HepG2 (cell line): ENCODE results near the gene RAN. TPM values are rescaled to one million over a fixed set of nuclear protein-coding genes. Genes with fewer than 3 reads are reported as not detected.

Experiments used
- ATAC-seq: fragments of 200-7000 bp; cut with Tn5 transposase; 3 replicates; pipeline ENCODE4 v1.9.1; 2020; ENCODE audit warnings: mild to moderate bottlenecking, moderate library complexity
- BruUV-seq: library from RNA; stranded (reverse); fragments of 400-500 nt; replicated peaks from 2 replicates; lab custom pipeline; 2021; lab: Mats Ljungman, UMichigan
- CTCF ChIA-PET: fragments of 300-600 bp; formaldehyde crosslinking; extraction: SDS; loops from one replicate; lab custom pipeline; 2021; ENCODE audit warnings: low total read pairs, inconsistent platforms, low intra/inter-chr PET ratio; lab: Yijun Ruan, JAX
- POLR2A ChIA-PET: fragments of 350-600 bp; sonication (Branson Sonifier 250); formaldehyde crosslinking; loops from one replicate; lab custom pipeline; 2020; ENCODE audit warnings: antibody characterized with exemption, inconsistent platforms; lab: Yijun Ruan, JAX
- DNase-seq: peaks from one replicate; pipeline ENCODE4 v3.0.0-alpha.2; 2015; ENCODE audit warnings: low spot score
- FAIRE-seq: peaks from 3 replicates; lab custom pipeline; 2011; peaks lifted over from hg19 to GRCh38; lab: Jason Lieb, UNC
- H2AFZ ChIP-seq: one replicate; pipeline ENCODE4 v1.6.1; 2011; ENCODE audit warnings: low read length, inconsistent platforms
- H3K27ac ChIP-seq: fragments of 300-600 bp; 3 replicates; pipeline ENCODE4 v1.8.0; 2011; ENCODE audit warnings: mixed run types, mild to moderate bottlenecking, mixed read lengths, low read length, inconsistent platforms; ENCODE audit not compliant: insufficient read depth; ENCODE audit errors: extremely low read length
- H3K27me3 ChIP-seq, 2 experiments: fragments of 200-600 bp in 1 of 2; 2 replicates in 1 of 2; 3 replicates in 1 of 2; pipeline versions ENCODE4 v1.6.0 to v1.8.0; 2011; ENCODE audit warnings: low read length in 2 of 2, mild to moderate bottlenecking in 2 of 2, moderate library complexity in 2 of 2, inconsistent platforms in 1 of 2; ENCODE audit not compliant: insufficient read depth in 2 of 2, control insufficient read depth in 1 of 2
- H3K36me3 ChIP-seq, 2 experiments: fragments of 200-600 bp in 1 of 2; replicated peaks in 1 of 2; 2 replicates in 1 of 2; 3 replicates in 1 of 2; pipeline versions ENCODE4 v1.5.1 to v1.8.0; 2011; ENCODE audit warnings: low read length in 2 of 2, inconsistent platforms in 1 of 2; ENCODE audit not compliant: insufficient read depth in 2 of 2, control insufficient read depth in 1 of 2
- H3K4me1 ChIP-seq: 2 replicates; pipeline ENCODE4 v1.5.1; 2012; ENCODE audit warnings: low read length, inconsistent platforms; ENCODE audit not compliant: insufficient read depth
- H3K4me2 ChIP-seq: 2 replicates; pipeline ENCODE4 v1.6.0; 2011; ENCODE audit warnings: low read depth, low read length, inconsistent platforms
- H3K4me3 ChIP-seq, 3 experiments: fragments of 200-600 bp in 1 of 3; sonication (generic), shearing (Covaris generic) in 1 of 3; replicated peaks in 1 of 3; 2 replicates each; pipeline ENCODE4 v1.5.1; 2011 to 2016; ENCODE audit warnings: low read length in 3 of 3, inconsistent platforms in 2 of 3, low read depth in 2 of 3, mild to moderate bottlenecking in 2 of 3, control low read depth in 1 of 3, mixed read lengths in 1 of 3; ENCODE audit not compliant: insufficient read depth in 1 of 3
- H3K79me2 ChIP-seq: one replicate; pipeline ENCODE4 v1.6.1; 2011; ENCODE audit warnings: low read length, inconsistent platforms; ENCODE audit not compliant: insufficient read depth
- H3K9ac ChIP-seq: 2 replicates; pipeline ENCODE4 v1.6.0; 2011; ENCODE audit warnings: mild to moderate bottlenecking, low read depth, low read length, inconsistent platforms; ENCODE audit not compliant: insufficient read depth
- H3K9me3 ChIP-seq: 2 replicates; pipeline ENCODE4 v1.5.1; 2012; ENCODE audit warnings: mild to moderate bottlenecking, low read length
- H4K20me1 ChIP-seq: 2 replicates; pipeline ENCODE4 v1.6.0; 2011; ENCODE audit warnings: inconsistent platforms, mild to moderate bottlenecking, low read length, moderate library complexity; ENCODE audit not compliant: insufficient read depth
- AGO1 ChIP-seq: fragments of 200-400 bp; formaldehyde crosslinking; IDR thresholded peaks from 2 replicates; pipeline ENCODE4 v1.6.1; 2017; ENCODE audit warnings: mild to moderate bottlenecking, low read depth, low read length, moderate library complexity; ENCODE audit not compliant: poor library complexity, severe bottlenecking
- CENPT ChIP-seq: sonication (generic); formaldehyde crosslinking; IDR thresholded peaks from 2 replicates; pipeline ENCODE4 v1.8.0; 2022; ENCODE audit warnings: low read depth, mild to moderate bottlenecking, moderate library complexity, missing genetic modification reagents
- HDAC2 ChIP-seq: sonication (generic); formaldehyde crosslinking; IDR thresholded peaks from 2 replicates; pipeline ENCODE4 v1.4.0; 2020; ENCODE audit warnings: missing genetic modification reagents
- HNRNPLL ChIP-seq: fragments of 200-400 bp; formaldehyde crosslinking; IDR thresholded peaks from 2 replicates; pipeline ENCODE4 v1.6.1; 2017; ENCODE audit warnings: mild to moderate bottlenecking, low read depth, low read length; ENCODE audit not compliant: poor library complexity, severe bottlenecking
- IRF2 ChIP-seq: IDR thresholded peaks from 2 replicates; pipeline ENCODE4 v1.6.1; 2018; ENCODE audit warnings: missing genetic modification reagents, missing compliant biosample characterization
- KLF6 ChIP-seq: IDR thresholded peaks from 2 replicates; pipeline ENCODE4 v1.8.0; 2016; ENCODE audit warnings: missing biosample characterization, missing genetic modification reagents
- MAX ChIP-seq: IDR thresholded peaks from 2 replicates; pipeline ENCODE4 v1.6.1; 2012; ENCODE audit warnings: inconsistent platforms
- MTA1 ChIP-seq: sonication (generic); formaldehyde crosslinking; IDR thresholded peaks from 2 replicates; pipeline ENCODE4 v1.4.0; 2020; ENCODE audit warnings: missing genetic modification reagents, mild to moderate bottlenecking, borderline replicate concordance
- MXD1 ChIP-seq: sonication (generic); formaldehyde crosslinking; IDR thresholded peaks from 2 replicates; pipeline ENCODE4 v1.4.0; 2020; ENCODE audit warnings: mild to moderate bottlenecking, missing genetic modification reagents
- NR0B2 ChIP-seq: sonication (generic); formaldehyde crosslinking; IDR thresholded peaks from 2 replicates; pipeline ENCODE4 v1.4.0; 2020; ENCODE audit warnings: mild to moderate bottlenecking, missing genetic modification reagents
- PHF8 ChIP-seq: sonication (generic); formaldehyde crosslinking; IDR thresholded peaks from 2 replicates; pipeline ENCODE4 v1.5.0; 2020; ENCODE audit warnings: missing genetic modification reagents
- SAP130 ChIP-seq: IDR thresholded peaks from 2 replicates; pipeline ENCODE4 v1.6.1; 2016; ENCODE audit warnings: low read depth
- ZFP90 ChIP-seq: sonication (generic); formaldehyde crosslinking; IDR thresholded peaks from 2 replicates; pipeline ENCODE4 v1.8.0; 2022; ENCODE audit warnings: missing genetic modification reagents, mild to moderate bottlenecking, inconsistent platforms, borderline replicate concordance
- ZNF121 ChIP-seq: sonication (generic); formaldehyde crosslinking; IDR thresholded peaks from 2 replicates; pipeline ENCODE4 v1.5.0; 2020; ENCODE audit warnings: mild to moderate bottlenecking, missing genetic modification reagents
- ZNF235 ChIP-seq: sonication (generic); formaldehyde crosslinking; IDR thresholded peaks from 2 replicates; pipeline ENCODE4 v1.8.1; 2023; ENCODE audit warnings: mild to moderate bottlenecking, missing genetic modification reagents, borderline replicate concordance
- ZNF615 ChIP-seq: sonication (generic); formaldehyde crosslinking; IDR thresholded peaks from 2 replicates; pipeline ENCODE4 v1.5.0; 2020; ENCODE audit warnings: mild to moderate bottlenecking, missing genetic modification reagents, borderline replicate concordance
- ZNF687 ChIP-seq: sonication (generic); formaldehyde crosslinking; IDR thresholded peaks from 2 replicates; pipeline ENCODE4 v1.5.1; 2020; ENCODE audit warnings: mild to moderate bottlenecking, missing genetic modification reagents, moderate library complexity
- ZNF891 ChIP-seq: sonication (generic); formaldehyde crosslinking; IDR thresholded peaks from 2 replicates; pipeline ENCODE4 v1.5.0; 2020; ENCODE audit warnings: mild to moderate bottlenecking, missing genetic modification reagents
- WGBS: methylation state at CpG from one replicate; pipeline ENCODE4 v1.1.6; 2017; ENCODE audit warnings: low lambda C conversion rate; 5-methylcytosine and 5-hydroxymethylcytosine counted together
- in situ Hi-C: cut with HindIII; loops from 2 replicates; pipeline ENCODE4 v1.10.0; 2017; ENCODE audit warnings: low pct_unique_long_range_greater_than_20kb; ENCODE audit not compliant: extremely low pct_ligation_motif_present
- intact Hi-C: fragments of 100-400 bp; cut with micrococcal nuclease; formaldehyde crosslinking; loops from one replicate; pipeline ENCODE4 v1.10.0; 2022; ENCODE audit not compliant: unreplicated experiment
- polyA plus RNA-seq, 8 experiments: library from polyadenylated mRNA; depleted of rRNA in 3 of 8; stranded (reverse) in 7 of 8; unstranded in 1 of 8; fragments of >200 nt; fragmentation: Illumina TruSeq in 4 of 8; extraction: Trizol in 4 of 8; gene quantifications; 2 replicates each; pipeline versions ENCODE4 v1.2.1 to v1.2.3, GENCODE V29; 2011 to 2016; ENCODE audit warnings: low read depth in 4 of 8, missing spikeins in 1 of 8, mixed read lengths in 1 of 8; ENCODE audit not compliant: insufficient read depth in 1 of 8
- total RNA-seq, 5 experiments: library from RNA; depleted of rRNA; stranded (reverse); fragments of >200 nt; fragmentation: Illumina TruSeq; extraction: Trizol; gene quantifications; 2 replicates each; pipeline ENCODE4 v1.2.3, GENCODE V29; 2016; ENCODE audit warnings: low read depth in 1 of 5

The RAN gene
- total and polyA plus RNA-seq, 2 of the 13 experiments (the other 11 are each of a cell fraction or from before 2014, with no cell fraction given): 1,335 to 1,630 TPM

GRCh38 chr12:130838284-130838950, 33.4 kb upstream of the RAN start:
- Histone ChIP-seq H3K79me2 (peaks cover 10% of the 10 kb centered on the region), H2AFZ (no peak overlapping the region), H3K36me3 (0 out of 5 replicates have a peak, but pooled peaks cover 0 to 2% of the 10 kb centered on the region in 2 experiments), H3K27ac (peak overlapping the region; percentile 59), H3K9me3 (no peaks in the 10 kb centered on the region), H3K9ac (peak overlapping the region; percentile 76), H3K4me1 (peaks cover 31% of the 10 kb centered on the region), H3K27me3 (no peaks in the 10 kb centered on the region), H4K20me1 (no peaks in the 10 kb centered on the region), H3K4me3 (peak overlapping the region; percentile 75 to 93 (median 86)), H3K4me2 (peak overlapping the region; percentile 90)
- no TSS peak for BruUV-seq
- FAIRE-seq (peak; percentile 53), DNase-seq (peak; percentile 27), ATAC-seq (peak; percentile 73)
- POLR2A ChIA-PET: interaction anchor here (1.0 to 1.6 kb wide), 3 partner anchors 11 to 62 kb away, joined by 3 to 12 read pairs (median 3); no protein-coding TSS in a partner anchor
- WGBS: 0% methylated on average over 9 of the region's 38 CpGs
- CTCF ChIA-PET: interaction anchor here (1.4 kb wide), 1 partner anchor 32 kb away, joined by 10 read pairs; no protein-coding TSS in a partner anchor
- in situ Hi-C loops (loop anchor here (5.0 kb wide), 1 partner anchor 34 kb away; the partner anchor contains the start of gene RAN), intact Hi-C loops (loop anchor here (2.0 kb wide), 1 partner anchor 32 kb away; no protein-coding TSS in a partner anchor)
- TF ChIP-seq ZNF121 (CRISPR knock-in tag) (0 out of 2 replicates have a peak, but pooled peaks have one; percentile 12), MAX (peak; percentile 40; the same call in 1 of the 2 replicates), ZNF615 (CRISPR knock-in tag) (no peak), CENPT (CRISPR knock-in tag) (0 out of 2 replicates have a peak, but pooled peaks have one; percentile 44), ZNF235 (CRISPR knock-in tag) (no peak), AGO1 (no peak), MXD1 (peak; percentile 58; the same call in 1 of the 2 replicates), PHF8 (CRISPR knock-in tag) (peak; percentile 50), HDAC2 (peak; percentile 14; the same call in 1 of the 2 replicates), MTA1 (CRISPR knock-in tag) (no peak), ZNF687 (CRISPR knock-in tag) (peak; percentile 63), SAP130 (CRISPR knock-in tag) (peak; percentile 74; the same call in 1 of the 2 replicates), NR0B2 (CRISPR knock-in tag) (peak; percentile 38; the same call in 1 of the 2 replicates), ZFP90 (CRISPR knock-in tag) (no peak), IRF2 (CRISPR knock-in tag) (0 out of 2 replicates have a peak, but pooled peaks have one; percentile 15), KLF6 (CRISPR knock-in tag) (no peak), ZNF891 (CRISPR knock-in tag) (peak; percentile 42; the same call in 1 of the 2 replicates), HNRNPLL (peak; percentile 49)
